Myocyte (in vitro differentiated cells): ENCODE measurements around the gene ROR2. TPM values are rescaled to one million over a fixed set of nuclear protein-coding genes. Genes with fewer than 3 reads are reported as not detected.
"Not testable (repeated sequence)": the region's sequence is repeated elsewhere in the genome, so short reads cannot be mapped to it uniquely, and the experiment has no call there.

Experiments used
- DNase-seq: peaks from one replicate; pipeline ENCODE4 v3.0.0-alpha.2; 2012; ENCODE audit warnings: low read depth
- total RNA-seq: library from RNA; depleted of rRNA; stranded (reverse); fragments of >200 nt; gene quantifications from 2 replicates; pipeline ENCODE4 v1.2.3, GENCODE V29; 2014

The ROR2 gene
- total RNA-seq, 1 donor from 2014 or later = 0.05 TPM

- no peak for DNase-seq
These were observed 147.6 kb downstream of the ROR2 start for GRCh38 chr9:91802391-91802790.

GRCh38 chr9:91800473-91801030, 149.5 kb downstream of the ROR2 start:
- no peak for DNase-seq

- no peak for DNase-seq
These were observed 150.8 kb downstream of the ROR2 start for GRCh38 chr9:91799113-91799744.

DNA sequence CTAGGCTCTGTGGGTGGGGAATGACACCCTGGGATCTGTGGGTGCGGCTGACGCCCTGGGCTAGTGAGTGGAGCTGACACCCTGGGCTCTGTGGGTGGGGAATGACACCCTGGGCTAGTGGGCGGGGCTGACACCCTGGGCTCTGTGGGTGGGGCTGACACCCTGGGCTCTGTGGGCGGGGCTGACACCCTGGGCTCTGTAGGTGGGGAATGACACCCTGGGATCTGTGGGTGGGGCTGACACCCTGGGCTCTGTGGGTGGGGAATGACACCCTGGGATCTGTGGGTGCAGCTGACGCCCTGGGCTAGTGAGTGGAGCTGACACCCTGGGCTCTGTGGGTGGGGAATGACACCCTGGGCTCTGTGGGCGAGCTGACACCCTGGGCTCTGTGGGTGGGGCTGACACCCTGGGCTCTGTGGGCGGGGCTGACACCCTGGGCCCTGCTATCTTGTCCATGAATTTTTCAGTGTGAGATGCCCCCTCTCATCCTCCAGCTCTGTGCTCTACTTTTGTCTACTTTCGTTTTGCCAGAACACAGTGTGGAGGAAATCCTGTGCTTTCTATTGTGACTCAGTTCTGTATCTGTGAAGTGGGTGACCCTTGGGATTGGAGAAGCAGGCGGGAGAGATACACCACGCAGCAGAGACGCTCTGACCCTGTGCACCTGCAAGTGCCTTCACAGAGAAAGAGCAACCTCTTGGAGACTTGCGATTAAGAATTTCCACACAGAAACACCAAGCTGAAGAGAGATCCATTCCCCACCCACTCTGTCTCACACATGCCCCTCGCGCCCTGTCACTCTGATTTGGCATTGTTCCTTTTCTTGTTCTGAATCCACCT, 151.5 kb downstream of the ROR2 start:
- DNase-seq = not testable (repeated sequence)

GRCh38 chr9:91797517-91797916, 152.5 kb downstream of the ROR2 start:
- not testable (repeated sequence) for DNase-seq

DNA sequence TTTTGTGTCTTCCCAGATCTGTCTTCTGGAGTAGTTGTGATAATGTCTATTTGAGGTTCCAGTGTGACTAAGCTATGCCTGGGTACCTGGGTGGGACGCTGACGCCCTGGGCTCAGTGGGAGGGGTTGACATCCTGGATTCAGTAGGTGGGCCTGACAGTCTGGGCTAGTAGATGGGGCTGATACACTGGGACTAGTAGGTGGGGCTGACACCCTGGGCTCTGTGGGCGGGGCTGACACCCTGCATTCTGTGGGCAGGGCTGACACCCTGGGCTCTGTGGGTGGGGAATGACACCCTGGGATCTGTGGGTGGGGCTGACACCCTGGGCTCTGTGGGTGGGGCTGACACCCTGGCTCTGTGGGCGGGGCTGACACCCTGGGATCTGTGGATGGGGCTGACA, 153.5 kb downstream of the ROR2 start:
- DNase-seq = not testable (repeated sequence)

DNA sequence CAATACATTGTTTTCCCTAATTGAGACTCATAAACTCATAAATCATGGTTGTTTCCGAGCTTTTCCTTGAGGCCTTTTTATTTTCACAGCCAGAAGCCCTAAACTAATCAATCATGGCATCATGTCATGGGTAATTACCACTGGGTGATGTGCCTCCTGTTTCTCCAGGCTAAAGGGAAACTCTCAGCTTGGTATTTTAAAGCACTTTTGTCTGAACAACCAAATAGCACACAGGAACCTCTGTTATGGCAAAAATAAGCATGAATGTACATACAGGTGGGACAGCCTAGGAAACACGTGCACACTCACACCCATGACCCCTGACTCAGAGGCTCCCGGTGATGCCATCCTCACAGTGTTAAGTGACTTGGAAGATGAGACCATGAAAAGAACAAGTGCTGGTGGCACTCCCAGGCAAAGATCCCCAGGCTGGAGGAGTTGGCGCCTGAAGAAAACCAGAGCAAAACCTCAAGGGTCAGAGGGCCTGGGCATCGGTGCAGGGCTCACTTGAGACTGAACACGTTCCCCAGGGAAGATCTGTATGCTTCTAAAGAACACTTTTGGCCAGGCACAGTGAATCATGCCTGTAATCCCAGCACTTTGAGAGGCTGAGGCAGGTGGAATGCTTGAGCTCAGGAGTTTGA, 154.3 kb downstream of the ROR2 start:
- DNase-seq = peak; percentile 49

DNA sequence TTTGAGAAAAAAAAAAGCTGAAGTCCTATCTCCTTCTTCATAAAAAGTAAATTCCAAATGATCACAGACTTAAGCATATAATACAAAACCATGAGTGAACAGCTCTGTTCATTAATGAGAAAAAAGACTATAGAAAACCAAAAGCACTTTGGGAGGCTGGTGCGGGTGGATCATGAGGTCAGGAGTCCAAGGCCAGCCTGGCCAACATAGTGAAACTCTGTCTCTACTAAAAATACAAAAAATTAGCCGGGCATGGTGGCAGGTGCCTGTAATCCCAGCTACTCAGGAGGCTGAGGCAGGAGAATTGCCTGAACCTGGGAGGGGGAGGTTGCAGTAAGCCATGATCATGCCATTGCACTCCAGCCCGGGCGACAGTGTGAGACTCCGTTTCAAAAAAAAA, 156.7 kb downstream of the ROR2 start:
- not testable (repeated sequence) for DNase-seq

DNA sequence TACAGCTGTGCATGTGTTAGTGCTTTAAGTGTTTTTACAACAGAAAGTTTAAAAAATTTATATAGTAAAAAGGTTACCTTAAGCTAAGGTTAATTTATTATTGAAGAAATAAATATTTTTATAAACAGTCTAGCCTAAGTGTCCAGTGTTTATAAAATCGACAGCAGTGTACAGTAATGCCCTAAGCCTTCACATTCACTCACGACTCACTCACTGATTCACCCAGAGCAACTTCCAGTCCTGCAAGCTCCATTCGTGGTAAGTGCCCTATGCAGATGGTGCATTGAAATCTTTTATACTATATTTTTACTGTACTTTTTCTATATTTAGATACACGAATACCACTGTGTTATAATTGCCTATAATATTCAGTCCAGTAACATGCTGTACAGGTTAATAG, 159.1 kb downstream of the ROR2 start:
- no peak for DNase-seq

- no peak for DNase-seq
These were observed 160.1 kb downstream of the ROR2 start for GRCh38 chr9:91789941-91790340.

DNA sequence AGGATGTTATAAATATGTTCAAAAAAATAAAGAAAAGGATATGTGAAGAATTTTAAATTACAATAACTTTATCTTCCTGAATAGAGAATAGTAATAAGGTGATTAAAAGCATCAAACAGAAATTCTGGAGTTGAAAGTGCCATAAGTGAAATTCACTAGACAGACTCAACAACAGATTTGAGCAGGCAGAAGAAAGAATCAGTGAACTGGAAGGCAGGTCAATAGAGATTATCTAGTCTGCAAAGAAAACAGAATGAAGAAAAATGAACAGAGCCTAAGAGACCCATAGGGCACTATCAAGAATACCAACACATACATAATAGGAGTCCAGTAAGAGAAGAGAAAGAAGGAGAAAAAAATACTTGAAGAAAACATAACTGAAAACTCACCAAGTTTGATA, 162.1 kb downstream of the ROR2 start:
- no peak for DNase-seq

GRCh38 chr9:91786132-91786896, 163.7 kb downstream of the ROR2 start:
- no peak for DNase-seq

DNA sequence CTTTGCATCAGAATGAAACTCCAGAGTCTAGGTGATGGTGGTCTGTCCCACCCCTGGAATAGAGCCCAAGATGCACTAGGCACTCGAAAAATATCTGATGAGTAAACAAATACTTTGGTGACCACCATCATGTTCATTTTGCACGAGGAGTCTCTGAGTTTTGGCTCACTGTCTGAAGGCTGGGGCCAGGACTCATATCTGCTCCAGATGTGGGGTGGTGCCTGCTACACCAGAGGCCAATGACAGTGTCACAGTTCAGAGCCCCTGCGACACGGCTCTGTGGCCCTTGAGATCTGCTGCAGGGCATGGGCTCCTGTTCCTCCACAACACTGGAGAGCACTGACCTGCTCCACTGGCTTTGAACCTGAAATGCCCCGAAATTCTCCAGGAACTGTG, 164.6 kb downstream of the ROR2 start:
- DNase-seq = no peak

DNA sequence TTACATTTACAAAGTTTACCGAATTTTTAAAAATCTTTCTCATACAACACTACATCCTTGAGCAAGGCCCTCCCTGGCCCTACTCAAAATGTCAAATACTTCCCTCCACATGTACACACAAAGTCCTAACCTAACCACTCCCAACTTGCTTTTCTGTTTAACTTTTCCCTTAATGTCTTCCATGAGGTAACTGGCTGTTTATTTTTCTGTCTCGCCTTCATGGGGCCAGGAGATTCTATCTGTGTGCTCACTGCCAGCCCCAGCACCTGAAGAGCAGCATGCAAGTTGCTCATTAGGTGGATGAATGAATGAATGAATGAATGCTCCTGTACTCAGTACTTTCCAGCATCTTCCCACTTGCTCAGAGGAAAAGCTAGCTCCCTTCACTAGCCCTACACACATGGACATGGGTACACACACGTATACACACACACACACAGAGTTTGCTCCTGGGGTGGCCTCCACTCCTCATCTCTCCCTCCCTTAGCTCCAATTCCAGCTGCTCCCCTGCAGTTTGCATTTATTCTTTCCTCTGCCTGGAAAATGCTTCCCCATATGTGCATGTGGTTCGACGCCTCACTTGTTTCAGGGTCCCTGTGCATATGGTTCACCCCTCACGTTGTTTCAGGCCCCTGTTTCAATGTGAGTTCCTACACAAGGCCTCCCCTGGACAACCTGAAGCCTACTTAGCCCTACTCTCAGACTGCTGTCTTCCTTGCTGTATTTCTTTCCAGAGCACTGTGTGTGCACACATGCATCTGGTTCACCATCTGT, 165.2 kb downstream of the ROR2 start:
- no peak for DNase-seq

- DNase-seq = no peak
These were observed 166.0 kb downstream of the ROR2 start for GRCh38 chr9:91783876-91784672.

DNA sequence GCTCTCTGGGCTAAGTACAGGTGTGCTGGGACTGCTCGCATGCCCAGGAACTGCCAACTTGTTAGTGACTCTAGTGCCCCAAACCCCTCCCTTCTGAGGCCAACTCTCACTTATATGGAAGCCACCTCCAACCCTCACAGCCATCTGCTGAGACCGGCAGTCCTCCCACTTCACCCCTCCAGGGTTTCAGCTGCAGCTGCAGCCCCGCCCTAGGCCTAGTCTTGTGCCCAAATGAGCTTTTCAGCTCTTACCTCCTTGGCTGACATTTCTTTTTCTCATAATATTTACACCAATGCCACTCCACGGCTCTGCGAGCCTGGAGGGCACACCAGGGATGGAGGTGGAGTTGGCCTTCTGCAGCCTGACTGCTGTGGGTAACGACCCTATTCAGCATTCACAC, 166.6 kb downstream of the ROR2 start:
- no peak for DNase-seq

DNA sequence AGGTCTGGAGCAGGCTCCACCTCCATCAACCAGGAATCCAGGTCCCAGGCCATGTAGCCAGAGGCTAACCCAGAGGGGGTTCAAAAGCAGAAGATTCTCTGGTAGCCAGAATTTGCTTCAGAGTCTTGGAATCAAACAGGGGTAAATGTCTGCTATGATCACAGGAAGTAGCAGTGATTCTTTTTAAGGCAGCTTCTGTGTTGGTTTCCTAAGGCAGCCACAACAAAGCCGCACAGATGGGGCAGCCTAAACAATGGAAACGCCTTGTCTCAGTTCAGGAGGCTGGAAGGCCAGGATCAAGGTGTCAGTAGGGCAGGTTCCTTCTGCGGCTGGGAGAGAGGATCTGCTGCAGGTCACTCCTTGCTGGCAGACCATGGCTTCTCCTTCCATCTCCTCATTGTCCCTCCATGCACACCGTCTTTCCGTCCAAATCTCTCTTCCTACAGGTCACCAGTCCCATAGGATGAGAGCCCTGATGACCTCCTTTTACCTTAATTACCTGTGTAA, 167.3 kb downstream of the ROR2 start:
- DNase-seq = no peak

- no peak for DNase-seq
These were observed 168.1 kb downstream of the ROR2 start for GRCh38 chr9:91781906-91782305.

- DNase-seq = no peak
These were observed 168.9 kb downstream of the ROR2 start for GRCh38 chr9:91781116-91781515.
